Measurements from ENCODE around the gene HSDL2. TPM values are rescaled to one million over a fixed set of nuclear protein-coding genes. Genes with fewer than 3 reads are reported as not detected.

The HSDL2 gene
- total and polyA plus RNA-seq, 10 of the 15 experiments (the other 5 are each of a cell fraction or from before 2014, with no cell fraction given): 20.9 to 46.1 (median 27.0) TPM

GRCh38 chr9:112339886-112340285, 40.0 kb upstream of the HSDL2 start (continued):
- TF ChIP-seq, protein P1, sequence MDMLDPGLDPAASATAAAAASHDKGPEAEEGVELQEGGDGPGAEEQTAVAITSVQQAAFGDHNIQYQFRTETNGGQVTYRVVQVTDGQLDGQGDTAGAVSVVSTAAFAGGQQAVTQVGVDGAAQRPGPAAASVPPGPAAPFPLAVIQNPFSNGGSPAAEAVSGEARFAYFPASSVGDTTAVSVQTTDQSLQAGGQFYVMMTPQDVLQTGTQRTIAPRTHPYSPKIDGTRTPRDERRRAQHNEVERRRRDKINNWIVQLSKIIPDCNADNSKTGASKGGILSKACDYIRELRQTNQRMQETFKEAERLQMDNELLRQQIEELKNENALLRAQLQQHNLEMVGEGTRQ (IDR thresholded peaks at IDR 0.05; ENCODE audit: borderline replicate concordance, low read depth, low read length): no peak
- TF ChIP-seq, protein P2, sequence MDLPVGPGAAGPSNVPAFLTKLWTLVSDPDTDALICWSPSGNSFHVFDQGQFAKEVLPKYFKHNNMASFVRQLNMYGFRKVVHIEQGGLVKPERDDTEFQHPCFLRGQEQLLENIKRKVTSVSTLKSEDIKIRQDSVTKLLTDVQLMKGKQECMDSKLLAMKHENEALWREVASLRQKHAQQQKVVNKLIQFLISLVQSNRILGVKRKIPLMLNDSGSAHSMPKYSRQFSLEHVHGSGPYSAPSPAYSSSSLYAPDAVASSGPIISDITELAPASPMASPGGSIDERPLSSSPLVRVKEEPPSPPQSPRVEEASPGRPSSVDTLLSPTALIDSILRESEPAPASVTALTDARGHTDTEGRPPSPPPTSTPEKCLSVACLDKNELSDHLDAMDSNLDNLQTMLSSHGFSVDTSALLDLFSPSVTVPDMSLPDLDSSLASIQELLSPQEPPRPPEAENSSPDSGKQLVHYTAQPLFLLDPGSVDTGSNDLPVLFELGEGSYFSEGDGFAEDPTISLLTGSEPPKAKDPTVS (IDR thresholded peaks at IDR 0.05; ENCODE audit: low read depth, low read length): no peak
- no peak for TF ChIP-seq GABPA (IDR thresholded peaks at IDR 0.05; ENCODE audit: low read depth)
- TF ChIP-seq YY1 (IDR thresholded peaks at IDR 0.05; ENCODE audit: low read depth, low read length): no peak
- no peak for TF ChIP-seq MYB (IDR thresholded peaks at IDR 0.05; ENCODE audit: borderline replicate concordance, low read depth, low read length)
- TF ChIP-seq SPI1 (IDR thresholded peaks at IDR 0.05; ENCODE audit: borderline replicate concordance, insufficient read depth, low read depth, low read length): no peak

DNA sequence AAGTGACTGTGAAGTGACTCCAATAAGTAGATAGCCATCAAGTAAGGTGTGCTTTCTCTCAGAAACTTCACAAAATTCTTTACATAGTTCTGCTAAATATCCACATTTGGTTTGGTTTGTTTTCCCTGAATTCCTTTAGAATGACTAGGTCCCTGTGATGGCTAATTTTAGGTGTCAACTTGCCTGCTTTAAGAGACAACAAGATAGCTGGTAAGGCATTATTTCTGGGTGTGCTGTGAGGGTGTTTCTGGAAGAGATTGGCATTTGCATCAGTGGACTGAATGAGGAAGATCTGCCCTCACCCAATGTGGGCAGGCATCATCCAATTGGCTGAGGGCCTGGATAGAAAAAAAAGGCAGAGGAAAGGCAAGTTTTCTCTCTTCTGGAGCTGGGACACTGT, 38.2 kb upstream of the HSDL2 start:
- FAIRE-seq: no peak
- H3K4me1 ChIP-seq (ENCODE audit: control insufficient read depth, insufficient read depth, low read length): no peaks in the 10 kb centered on the region
- ChIA-PET RAD21 (ENCODE audit: unreplicated experiment) (no interaction called here), POLR2A (no interaction called here), SMC1A (ENCODE audit: uncharacterized antibody, unreplicated experiment) (interaction anchor here (1.1 to 1.7 kb wide), 2 partner anchors 19 to 23 kb away, joined by 3 to 4 read pairs; no protein-coding TSS in a partner anchor), CTCF (interaction anchor here (1.5 to 2.0 kb wide), 2 partner anchors 9 to 20 kb away, joined by 4 to 7 read pairs; no protein-coding TSS in a partner anchor)
- no peak overlapping the region for H3K27ac ChIP-seq (ENCODE audit: control insufficient read depth, insufficient read depth)
- H4K20me1 ChIP-seq (ENCODE audit: control insufficient read depth, insufficient read depth): no peaks in the 10 kb centered on the region
- H3K9ac ChIP-seq (ENCODE audit: control insufficient read depth, insufficient read depth, low read length): no peak overlapping the region
- H3K79me2 ChIP-seq (ENCODE audit: control insufficient read depth, insufficient read depth, low read length): no peaks in the 10 kb centered on the region
- intact Hi-C loops (cut with micrococcal nuclease; ENCODE audit: unreplicated experiment): no loop called here
- no peaks in the 10 kb centered on the region for H3K36me3 ChIP-seq (ENCODE audit: control insufficient read depth in 2 of 2, insufficient read depth in 2 of 2, low read length in 1 of 2)
- no peaks in the 10 kb centered on the region for H3K9me3 ChIP-seq (replicated peaks; ENCODE audit: control insufficient read depth, insufficient read depth, low read length)
- no peak overlapping the region for H3K4me2 ChIP-seq (ENCODE audit: control insufficient read depth, insufficient read depth)
- H2AFZ ChIP-seq (ENCODE audit: control insufficient read depth, low read depth, low read length): no peak overlapping the region
- H3K27me3 ChIP-seq (replicated peaks in 1 of 2; ENCODE audit: control insufficient read depth in 2 of 2, insufficient read depth in 2 of 2, low read length in 1 of 2): no peaks in the 10 kb centered on the region
- in situ Hi-C loops (cut with MboI): no loop called here
- BruUV-seq (replicated peaks): no TSS peak
- no peak for DNase-seq (ENCODE audit: low read depth, low spot score)
- ATAC-seq: no peak
- H3K4me3 ChIP-seq: no peak overlapping the region
- TF ChIP-seq CBX3 (IDR thresholded peaks at IDR 0.05; ENCODE audit: borderline replicate concordance, low read depth): no peak
- no peak for TF ChIP-seq MEF2A (IDR thresholded peaks at IDR 0.05; ENCODE audit: insufficient read depth, low read depth, low read length)
- no peak for TF ChIP-seq IRF4 (IDR thresholded peaks at IDR 0.05; ENCODE audit: low read depth, low read length)
- TF ChIP-seq, protein P3, sequence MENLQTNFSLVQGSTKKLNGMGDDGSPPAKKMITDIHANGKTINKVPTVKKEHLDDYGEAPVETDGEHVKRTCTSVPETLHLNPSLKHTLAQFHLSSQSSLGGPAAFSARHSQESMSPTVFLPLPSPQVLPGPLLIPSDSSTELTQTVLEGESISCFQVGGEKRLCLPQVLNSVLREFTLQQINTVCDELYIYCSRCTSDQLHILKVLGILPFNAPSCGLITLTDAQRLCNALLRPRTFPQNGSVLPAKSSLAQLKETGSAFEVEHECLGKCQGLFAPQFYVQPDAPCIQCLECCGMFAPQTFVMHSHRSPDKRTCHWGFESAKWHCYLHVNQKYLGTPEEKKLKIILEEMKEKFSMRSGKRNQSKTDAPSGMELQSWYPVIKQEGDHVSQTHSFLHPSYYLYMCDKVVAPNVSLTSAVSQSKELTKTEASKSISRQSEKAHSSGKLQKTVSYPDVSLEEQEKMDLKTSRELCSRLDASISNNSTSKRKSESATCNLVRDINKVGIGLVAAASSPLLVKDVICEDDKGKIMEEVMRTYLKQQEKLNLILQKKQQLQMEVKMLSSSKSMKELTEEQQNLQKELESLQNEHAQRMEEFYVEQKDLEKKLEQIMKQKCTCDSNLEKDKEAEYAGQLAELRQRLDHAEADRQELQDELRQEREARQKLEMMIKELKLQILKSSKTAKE (IDR thresholded peaks at IDR 0.05; ENCODE audit: low read depth, poor library complexity, severe bottlenecking): no peak
- TF ChIP-seq EED (IDR thresholded peaks at IDR 0.05; ENCODE audit: low read depth): no peak
- no peak for TF ChIP-seq PBX3 (IDR thresholded peaks at IDR 0.05; ENCODE audit: insufficient replicate concordance, low read depth, low read length)
- TF ChIP-seq CEBPB (IDR thresholded peaks at IDR 0.05; ENCODE audit: borderline replicate concordance in 1 of 2, low read depth in 2 of 2, low read length in 2 of 2): no peak
- no peak for TF ChIP-seq CHD4 (IDR thresholded peaks at IDR 0.05)
- TF ChIP-seq SUZ12 (IDR thresholded peaks at IDR 0.05; ENCODE audit: unreplicated experiment): no peak
- TF ChIP-seq MLLT1 (IDR thresholded peaks at IDR 0.05): no peak
- TF ChIP-seq POLR2AphosphoS2 (IDR thresholded peaks at IDR 0.05; ENCODE audit: low read depth, low read length): no peak
